Activated CD4-positive, alpha-beta T cell treated with anti-CD3 and anti-CD28 coated beads, Interleukin-2, amount 50 U/mL, for 16 hours (primary cell): ENCODE data around the gene FAM110C.
"Not testable (repeated sequence)": the region's sequence is repeated elsewhere in the genome, so short reads cannot be mapped to it uniquely, and the experiment has no call there.

Source experiments
- DNase-seq: peaks from one replicate; pipeline ENCODE4 v3.0.0-alpha.2; 2020

Gene FAM110C

GRCh38 chr2:46471-47345 is at the start of gene FAM110C:
Gene FAM110C, minus strand, starts transcription at chr2:46505. Its CDS starts 120 bp downstream, at chr2:46385.
- peak; percentile 21 for DNase-seq

DNA sequence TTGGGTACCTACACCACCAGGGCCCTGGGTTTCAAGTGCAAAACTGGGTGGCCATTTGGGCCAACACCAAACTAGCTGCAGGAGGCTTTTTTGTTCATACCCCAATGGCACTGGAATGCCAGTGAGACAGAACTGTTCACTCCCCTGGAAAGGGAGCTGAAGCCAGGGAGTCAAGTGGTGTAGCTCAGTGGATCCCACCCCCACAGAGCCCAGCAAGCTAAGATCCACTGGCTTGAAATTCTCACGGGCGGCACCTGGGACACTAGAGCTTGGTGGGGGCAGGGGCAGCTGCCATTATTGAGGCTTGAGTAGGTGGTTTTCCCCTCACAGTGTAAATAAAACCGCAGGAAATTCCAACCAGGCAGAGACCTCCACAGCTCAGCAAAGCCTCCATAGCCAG is 46.0 kb upstream of the FAM110C start:
- no peak for DNase-seq

DNA sequence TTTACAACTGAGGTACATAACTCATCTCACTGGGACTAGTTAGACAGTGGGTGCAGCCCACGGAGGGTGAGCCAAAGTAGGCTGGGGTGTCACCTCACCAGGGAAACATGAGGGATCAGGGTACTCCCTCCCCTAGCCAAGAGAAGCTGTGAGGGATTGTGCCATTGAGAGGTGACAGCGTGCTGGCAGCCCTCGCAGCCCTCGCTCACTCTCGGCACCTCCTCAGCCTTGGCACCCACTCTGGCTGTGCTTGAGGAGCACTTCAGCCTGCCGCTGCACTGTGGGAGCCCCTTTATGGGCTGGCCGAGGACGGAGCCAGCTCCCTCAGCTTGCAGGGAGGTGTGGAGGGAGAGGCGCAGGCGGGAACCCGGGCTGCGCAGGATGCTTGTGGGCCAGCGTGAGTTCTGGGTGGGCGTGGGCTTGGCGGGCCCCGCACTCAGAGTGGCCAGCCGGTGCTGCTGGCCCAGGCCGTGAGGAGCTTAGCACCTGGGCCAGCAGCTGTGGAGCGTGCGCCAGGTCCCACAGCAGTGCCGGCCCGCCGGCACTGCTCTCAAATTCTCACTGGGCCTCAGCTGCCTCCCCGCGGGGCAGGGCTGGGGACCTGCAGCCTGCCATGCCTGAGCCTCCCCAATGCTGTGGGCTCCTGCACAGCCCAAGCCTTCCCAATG is 44.5 kb upstream of the FAM110C start:
- no peak for DNase-seq

DNA sequence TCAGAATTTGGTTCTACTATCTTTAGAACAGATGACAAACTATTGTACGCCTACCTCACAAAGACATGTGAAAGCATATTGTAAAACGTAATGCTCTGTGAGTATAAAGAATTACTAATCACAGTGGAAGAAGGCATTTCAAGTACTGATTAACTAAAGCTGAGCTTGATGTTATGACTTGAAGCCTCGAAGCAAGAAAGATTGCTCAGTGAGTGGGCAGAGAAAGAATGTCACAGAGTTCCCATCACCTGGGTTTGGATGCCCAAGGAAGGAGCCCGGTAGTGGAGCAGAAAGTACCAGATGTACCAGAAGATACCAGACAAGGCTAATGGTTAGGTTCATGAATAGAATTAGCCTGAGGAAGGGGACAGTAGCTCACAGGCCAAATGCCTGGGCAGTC is 39.5 kb upstream of the FAM110C start:
- no peak for DNase-seq

DNA sequence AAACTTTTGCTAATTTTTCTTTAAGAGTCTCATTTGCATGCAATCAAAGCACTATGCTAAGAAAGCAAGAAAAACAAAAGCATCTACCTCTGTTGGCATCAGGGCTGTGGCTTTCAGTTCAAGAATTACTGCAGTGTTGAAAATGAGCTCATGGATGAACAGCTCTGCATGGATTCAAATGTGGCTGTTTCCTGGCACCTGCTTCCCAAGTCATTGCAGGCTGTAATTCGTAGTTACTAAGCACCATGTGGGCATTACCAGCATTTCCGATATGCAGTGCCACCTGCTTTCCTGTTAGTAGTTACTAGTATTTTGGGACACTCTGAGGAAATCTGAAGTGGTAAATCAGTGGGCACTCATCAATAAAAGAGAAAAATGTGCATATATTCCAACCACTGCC is 37.8 kb upstream of the FAM110C start:
- no peak for DNase-seq

- no peak for DNase-seq
These were observed 34.8 kb upstream of the FAM110C start for GRCh38 chr2:80971-81736.

- DNase-seq: no peak
These were observed 34.1 kb upstream of the FAM110C start for GRCh38 chr2:80378-80777.

- DNase-seq: no peak
These were observed 25.2 kb upstream of the FAM110C start for GRCh38 chr2:71309-72035.

DNA sequence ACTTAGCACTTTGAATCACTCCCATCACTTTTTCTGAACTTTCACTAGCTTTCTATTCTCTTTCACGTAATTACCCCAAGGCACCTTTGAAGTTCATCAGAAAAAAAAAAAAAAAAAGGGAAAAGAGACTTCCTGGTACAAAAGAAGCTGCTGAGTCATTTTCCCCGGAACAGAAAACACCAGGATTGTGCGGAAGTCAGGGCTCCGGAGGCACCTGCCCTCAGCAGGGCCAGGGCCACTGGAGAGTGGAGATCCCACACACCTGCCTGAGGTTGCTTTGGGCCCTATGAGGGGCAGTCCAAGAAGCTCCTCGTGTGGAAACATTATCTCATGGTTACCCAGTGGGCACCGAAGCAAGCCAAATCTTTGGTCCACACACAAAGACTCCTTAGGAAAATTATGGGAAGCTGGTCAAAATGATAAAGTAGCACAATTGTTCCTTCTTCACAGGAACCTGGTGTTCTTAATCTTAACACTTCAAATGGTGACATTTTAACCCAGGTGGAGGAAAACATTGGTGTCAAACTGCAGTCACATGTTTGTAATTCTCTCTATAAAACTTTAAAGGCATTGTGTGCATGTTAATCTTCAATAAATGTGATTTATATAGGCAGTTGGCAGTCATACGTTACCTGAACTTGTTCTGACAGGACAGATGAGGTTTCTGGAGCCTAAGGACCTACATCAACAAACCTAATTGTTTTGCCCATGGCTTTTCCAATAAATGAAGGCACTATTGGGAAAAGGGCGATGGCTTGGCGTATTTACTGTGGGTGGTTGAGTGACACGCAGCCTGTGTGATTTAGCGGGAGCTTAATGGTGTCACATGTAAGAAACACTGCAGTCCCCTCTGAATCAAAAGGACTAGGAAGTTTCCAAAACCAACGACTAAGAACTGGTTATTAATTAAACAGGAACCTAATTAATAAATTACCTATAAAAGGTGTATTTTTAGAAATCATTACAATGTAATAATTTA is 23.4 kb upstream of the FAM110C start:
- DNase-seq: no peak

DNA sequence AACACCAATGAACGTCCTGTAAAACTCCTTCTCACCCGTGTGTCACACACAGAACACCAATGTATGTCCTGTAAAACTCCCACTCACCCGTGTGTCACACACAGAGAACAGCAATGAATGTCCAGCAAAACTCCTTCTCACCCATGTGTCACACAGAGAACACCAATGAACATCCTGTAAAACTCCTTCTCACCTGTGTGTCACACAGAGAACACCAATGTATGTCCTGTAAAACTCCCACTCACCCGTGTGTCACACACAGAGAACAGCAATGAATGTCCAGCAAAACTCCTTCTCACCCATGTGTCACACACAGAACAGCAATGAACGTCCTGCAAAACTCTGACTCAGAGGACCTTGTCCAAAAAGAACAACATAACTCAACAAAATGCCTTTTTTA is 22.3 kb upstream of the FAM110C start:
- DNase-seq: not testable (repeated sequence)

- DNase-seq: no peak
These were observed 20.5 kb upstream of the FAM110C start for GRCh38 chr2:66853-67252.

DNA sequence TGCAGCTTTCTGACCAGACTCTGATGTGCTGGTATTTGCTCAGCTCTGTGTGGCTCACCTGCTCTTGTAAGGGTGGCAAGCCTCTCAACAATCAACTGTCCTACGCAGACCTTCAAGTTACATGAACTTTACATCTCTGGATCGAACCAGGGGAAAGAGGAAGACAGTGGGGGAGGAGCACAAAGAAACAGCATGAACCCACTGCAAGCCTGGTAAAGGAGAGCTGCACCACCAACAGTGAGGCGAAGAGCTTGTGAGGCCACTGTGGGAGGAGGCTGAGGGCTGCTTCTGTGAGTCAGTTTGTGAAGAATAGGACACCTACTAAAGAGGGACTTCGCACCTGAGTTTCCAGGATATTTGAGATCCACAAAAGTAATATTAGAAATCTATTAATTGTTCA is 18.8 kb upstream of the FAM110C start:
- DNase-seq: no peak

DNA sequence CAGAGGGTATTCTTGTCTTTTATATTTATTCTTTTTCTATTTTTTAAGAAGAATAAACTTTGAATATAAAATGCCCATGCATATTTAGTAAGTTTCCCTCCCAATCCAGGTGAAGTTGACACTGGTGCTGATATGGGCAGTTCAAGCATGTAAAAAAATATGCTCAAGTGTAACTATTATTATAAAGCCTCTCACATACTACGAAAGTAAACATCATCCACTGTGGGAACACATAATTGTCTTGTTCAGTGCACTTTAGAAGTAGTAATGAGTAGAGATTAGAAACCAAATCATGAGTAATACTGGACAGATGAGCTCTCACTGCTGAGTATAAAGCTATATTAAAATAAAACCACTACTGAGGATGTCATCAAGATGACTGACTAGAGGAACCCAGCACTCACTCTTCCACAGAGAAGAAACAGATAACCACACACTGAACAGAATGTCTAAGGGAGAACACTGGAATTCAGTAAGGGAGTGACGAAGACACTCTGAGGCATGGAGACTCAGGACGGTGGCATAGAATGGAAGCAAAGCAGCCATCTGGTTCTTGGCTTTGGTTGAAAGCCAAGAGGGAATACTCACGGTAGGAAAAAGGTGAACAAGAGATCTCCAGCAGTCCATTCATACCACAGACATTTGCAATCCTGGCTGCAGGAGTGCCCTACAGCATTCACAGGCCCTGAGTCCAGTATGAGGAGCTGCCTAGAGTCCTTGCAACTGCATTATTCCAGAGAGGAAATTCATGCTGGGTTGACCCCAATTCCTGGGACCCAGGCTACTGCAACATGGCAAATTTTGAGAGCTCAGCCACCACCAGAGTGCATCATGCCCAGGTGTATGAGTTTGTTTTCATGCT is 9.5 kb upstream of the FAM110C start:
- no peak for DNase-seq

DNA sequence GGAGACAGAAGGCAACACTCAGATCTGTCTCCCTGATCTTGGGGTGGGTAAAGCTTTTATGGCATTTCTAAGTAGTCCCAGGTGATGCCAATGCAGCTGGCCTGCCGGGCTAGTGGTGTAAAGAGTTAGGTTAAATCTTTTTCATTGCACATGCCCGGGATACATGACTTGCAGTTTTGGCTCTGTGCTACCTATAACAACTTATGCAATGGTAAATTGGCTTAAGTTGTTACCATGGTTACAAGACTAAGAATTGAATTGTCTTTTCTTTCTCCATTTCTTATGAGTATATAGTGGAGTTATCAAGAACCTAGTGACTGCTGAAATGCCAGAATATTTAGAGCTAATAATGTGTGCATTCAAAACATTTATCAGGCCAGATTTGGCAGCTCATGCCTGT is 5.3 kb upstream of the FAM110C start:
- DNase-seq: no peak

- DNase-seq: no peak
These were observed 1.4 kb upstream of the FAM110C start for GRCh38 chr2:47737-48136.

DNA sequence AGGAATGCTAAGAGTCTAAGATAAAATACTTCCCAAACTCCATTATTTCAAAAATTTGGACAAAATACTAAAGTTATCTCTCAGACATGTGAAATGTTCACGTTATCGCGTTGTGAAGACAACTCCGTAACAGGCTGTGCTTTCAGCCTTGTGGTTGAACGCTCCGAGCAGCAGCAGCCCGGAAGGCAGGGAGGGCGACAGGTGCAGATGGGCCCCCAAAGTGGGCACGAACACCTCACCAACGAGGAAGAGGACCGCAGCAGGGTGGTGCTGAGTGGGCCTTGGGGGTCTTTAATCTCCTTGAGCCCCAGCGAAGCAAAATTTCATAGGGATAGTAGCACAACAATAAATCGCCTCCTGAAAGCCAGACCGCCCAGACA is 1.0 kb upstream of the FAM110C start:
- DNase-seq: no peak

DNA sequence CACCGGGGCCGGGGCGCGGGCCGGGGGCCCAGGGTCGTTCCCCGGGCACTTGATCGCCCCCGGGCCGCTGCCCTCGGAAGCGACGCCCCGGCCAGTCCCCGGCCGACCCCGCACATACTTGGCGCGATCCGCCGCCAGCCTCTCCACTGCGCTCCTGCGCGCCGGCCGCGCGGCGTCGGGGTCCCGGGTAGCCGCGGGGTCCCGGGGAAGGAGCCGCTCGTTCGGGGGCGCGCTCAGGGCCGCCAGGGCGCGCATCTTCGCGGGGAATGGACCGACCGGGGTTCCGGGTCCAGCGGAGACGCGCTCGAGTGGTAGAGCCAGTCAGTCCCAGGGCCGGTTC is 204 bp downstream of the FAM110C start:
- DNase-seq: no peak

GRCh38 chr2:45342-46130 is 769 bp downstream of the FAM110C start:
- DNase-seq: no peak

GRCh38 chr2:44748-45341 is 1.5 kb downstream of the FAM110C start:
- no peak for DNase-seq

DNA sequence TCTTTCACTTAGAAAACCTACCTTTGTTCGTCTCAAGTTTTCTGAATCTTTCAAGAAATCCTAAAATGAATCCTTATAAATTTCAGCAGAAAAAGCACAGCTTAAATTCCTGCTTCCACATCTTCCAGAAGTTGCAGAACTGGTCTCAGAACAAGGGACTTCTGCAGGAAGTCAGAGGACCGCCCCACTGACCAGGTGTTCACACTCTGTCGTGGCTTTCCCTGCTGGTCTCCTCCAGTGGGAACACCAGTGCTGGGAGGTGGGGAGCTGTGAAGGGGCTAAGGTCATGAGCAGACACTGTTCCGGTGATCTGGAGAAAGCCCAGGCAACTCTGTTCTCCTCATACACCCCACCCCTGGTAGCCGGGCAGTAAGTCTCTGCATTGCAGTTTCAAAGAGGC is 3.5 kb downstream of the FAM110C start:
- no peak for DNase-seq
